ENCODE data around the gene RASL11A. TPM values are rescaled to one million over a fixed set of nuclear protein-coding genes. Genes with fewer than 3 reads are reported as not detected.

The RASL11A gene
- total and polyA plus RNA-seq, 2 of the 8 experiments (the other 6 are each of a cell fraction or from before 2014, with no cell fraction given), result 2.9 to 6.8 TPM

GRCh38 chr13:27250833-27251165, 19.8 kb upstream of the RASL11A start:
- Histone ChIP-seq H3K4ac (replicated peaks; ENCODE audit: insufficient read length, low read depth, low read length) (no peak overlapping the region), H3K79me2 (ENCODE audit: control insufficient read depth in 1 of 2, insufficient read depth in 2 of 2, low read length in 2 of 2) (peaks cover 17 to 64% of the 10 kb centered on the region in 2 experiments), H2BK5ac (ENCODE audit: low read depth, low read length) (peak overlapping the region; percentile 100; the same call in 1 of the 2 replicates), H3K27ac (ENCODE audit: low read depth, low read length) (peak overlapping the region; percentile 99), H4K20me1 (replicated peaks in 1 of 2; ENCODE audit: control insufficient read depth in 1 of 2, insufficient read depth in 2 of 2, low read length in 2 of 2) (peaks cover 3 to 4% of the 10 kb centered on the region in 2 experiments), H4K5ac (ENCODE audit: insufficient read length, low read depth, low read length) (no peak overlapping the region), H3K9ac (replicated peaks in 1 of 4; ENCODE audit: extremely low read depth in 1 of 4, low read depth in 3 of 4, low read length in 3 of 4) (peak overlapping the region; percentile 48 to 100 (median 92); a peak in 6 of 7 replicates), H3K14ac (ENCODE audit: insufficient read length) (no peak overlapping the region), H3K4me1 (replicated peaks in 1 of 4; ENCODE audit: control insufficient read depth in 3 of 4, insufficient read depth in 4 of 4, low read length in 3 of 4) (peaks cover 0 to 8% (median 5%) of the 10 kb centered on the region in 4 experiments; a peak in 4 of 7 replicates), H3K4me2 (ENCODE audit: insufficient read depth in 1 of 2, low read depth in 2 of 2, low read length in 2 of 2) (peak overlapping the region; percentile 57 to 85; a peak in 3 of 4 replicates), H4K8ac (ENCODE audit: extremely low read depth, insufficient read depth, low read length) (no peak overlapping the region), H2BK120ac (replicated peaks; ENCODE audit: low read depth, low read length) (no peak overlapping the region), H2BK15ac (ENCODE audit: low read length) (no peak overlapping the region), H2AFZ (ENCODE audit: low read length) (peak overlapping the region; percentile 63; the same call in 1 of the 2 replicates), H3K27me3 (replicated peaks in 1 of 4; ENCODE audit: control insufficient read depth in 3 of 4, extremely low read depth in 1 of 4, insufficient read depth in 3 of 4, low read length in 3 of 4) (no peaks in the 10 kb centered on the region), H3K56ac (replicated peaks; ENCODE audit: insufficient read length, low read depth, low read length) (no peak overlapping the region), H2BK12ac (ENCODE audit: low read depth, low read length) (no peak overlapping the region; the same call in 1 of the 2 replicates), H4K91ac (replicated peaks; ENCODE audit: insufficient read length, low read length) (no peak overlapping the region), H3K23ac (ENCODE audit: insufficient read length) (no peak overlapping the region), H3K18ac (ENCODE audit: extremely low read depth, low read length) (no peak overlapping the region), H3K23me2 (ENCODE audit: low read depth, low read length) (0 out of 2 replicates have a peak, but pooled peaks cover 5% of the 10 kb centered on the region), H3K9me3 (ENCODE audit: insufficient read depth in 2 of 2, low read depth in 1 of 2, low read length in 1 of 2) (no peaks in the 10 kb centered on the region), H3K79me1 (ENCODE audit: low read depth, low read length) (no peaks in the 10 kb centered on the region; the same call in 1 of the 2 replicates), H3K36me3 (ENCODE audit: control insufficient read depth in 2 of 4, insufficient read depth in 4 of 4, low read length in 3 of 4) (peaks cover 7 to 28% (median 15%) of the 10 kb centered on the region in 4 experiments; a peak in 7 of 8 replicates), H2BK20ac (ENCODE audit: low read length) (no peak overlapping the region), H2AK5ac (ENCODE audit: low read depth, low read length) (no peak overlapping the region), H3K4me3 (ENCODE audit: extremely low read depth in 1 of 4, insufficient read depth in 2 of 4, low read depth in 3 of 4, low read length in 4 of 4) (peak overlapping the region; percentile 98 to 99 (median 98))
- WGBS, 2 experiments (ENCODE audit: extremely low coverage in 1 of 2, insufficient coverage in 1 of 2, insufficient read length in 1 of 2, insufficient replicate concordance in 2 of 2, low coverage in 1 of 2, low lambda C conversion rate in 2 of 2, missing lambda C conversion rate in 1 of 2), result 1% methylated on average over 9 of the region's 9 CpGs; no CpG with 5 or more reads in 1 of the 2 experiments
- DNase-seq (ENCODE audit: low read depth in 1 of 2, low spot score in 2 of 2) (no peak), FAIRE-seq (no peak)
- ChIA-PET CTCF (ENCODE audit: partially characterized antibody) (no interaction called here), POLR2A (ENCODE audit: partially characterized antibody) (interaction anchor here (0.6 to 1.3 kb wide), 37 partner anchors 9 to 683 kb away, joined by 3 to 29 read pairs (median 4); partner anchors contain the start of gene RASL11A)
- TF ChIP-seq KDM5A (IDR thresholded peaks at IDR 0.05; ENCODE audit: low read length), result no peak
- no peak for TF ChIP-seq MAX (IDR thresholded peaks at IDR 0.05)
- no peak for TF ChIP-seq HDAC2 (IDR thresholded peaks at IDR 0.05; ENCODE audit: borderline replicate concordance in 1 of 2, low read depth in 2 of 2, low read length in 2 of 2)
- no peak for TF ChIP-seq RBBP5 (IDR thresholded peaks at IDR 0.05; ENCODE audit: borderline replicate concordance, low read depth, low read length)
- no peak for TF ChIP-seq NANOG (IDR thresholded peaks at IDR 0.05; ENCODE audit: insufficient read depth, low read depth, low read length, poor library complexity, severe bottlenecking)
- TF ChIP-seq JUN (IDR thresholded peaks at IDR 0.05; ENCODE audit: low read depth, low read length), result no peak
- no peak for TF ChIP-seq CTBP2 (IDR thresholded peaks at IDR 0.05; ENCODE audit: borderline replicate concordance, insufficient read depth, insufficient read length, low read length)
- no peak for TF ChIP-seq USF2 (IDR thresholded peaks at IDR 0.05; ENCODE audit: low read length)
- TF ChIP-seq CHD2 (IDR thresholded peaks at IDR 0.05; ENCODE audit: low read length), result no peak
- TF ChIP-seq TBP (IDR thresholded peaks at IDR 0.05; ENCODE audit: low read depth, low read length), result no peak
- TF ChIP-seq RXRA (IDR thresholded peaks at IDR 0.05; ENCODE audit: insufficient read depth, low read depth, low read length), result no peak
- TF ChIP-seq SP4 (IDR thresholded peaks at IDR 0.05; ENCODE audit: low read length), result no peak

Data from H1 (cell line).